Panc1 (cell line): ENCODE data around the gene ZBTB40. TPM values are rescaled to one million over a fixed set of nuclear protein-coding genes. Genes with fewer than 3 reads are reported as not detected.

ENCODE experiments used
- ATAC-seq: fragments of 200-7000 bp; cut with Tn5 transposase; 2 replicates; pipeline ENCODE4 v1.9.1; 2020; ENCODE audit warnings: mild to moderate bottlenecking, moderate library complexity
- BruUV-seq: library from RNA; stranded (reverse); fragments of 400-500 nt; replicated peaks from 2 replicates; lab custom pipeline; 2021; lab: Mats Ljungman, UMichigan
- CTCF ChIA-PET: fragments of 300-600 bp; sonication (Branson Sonifier 250); formaldehyde crosslinking; loops from one replicate; lab custom pipeline; 2022; ENCODE audit warnings: antibody characterized with exemption; lab: Charles Lee
- POLR2A ChIA-PET: fragments of 300-600 bp; sonication (Branson Sonifier 250); formaldehyde crosslinking; loops from one replicate; lab custom pipeline; 2022; ENCODE audit warnings: antibody characterized with exemption; lab: Charles Lee
- DNase-seq: peaks from one replicate; pipeline ENCODE4 v3.0.0-alpha.2; 2010; ENCODE audit warnings: low read depth, low spot score
- H3K27ac ChIP-seq: 2 replicates; pipeline ENCODE4 v1.5.1; 2011; ENCODE audit warnings: mild to moderate bottlenecking, low read length, inconsistent platforms
- H3K27me3 ChIP-seq: fragments of 200-500 bp; sonication (Bioruptor generic); 2 replicates; pipeline ENCODE4 v1.6.0; 2014; ENCODE audit warnings: low read length, inconsistent platforms; ENCODE audit not compliant: control insufficient read depth, insufficient read depth
- H3K36me3 ChIP-seq: fragments of 200-500 bp; sonication (Bioruptor generic); 2 replicates; pipeline ENCODE4 v1.5.1; 2014; ENCODE audit warnings: inconsistent platforms, mild to moderate bottlenecking, low read length, moderate library complexity; ENCODE audit not compliant: control insufficient read depth, insufficient read depth
- H3K4me1 ChIP-seq: 2 replicates; pipeline ENCODE4 v1.5.1; 2011; ENCODE audit warnings: inconsistent platforms, mild to moderate bottlenecking, low read length, moderate library complexity; ENCODE audit not compliant: control insufficient read depth, insufficient read depth
- H3K4me3 ChIP-seq, 2 experiments: 2 replicates each; pipeline ENCODE4 v1.5.1; 2011 to 2012; ENCODE audit warnings: low read depth in 2 of 2, low read length in 2 of 2, mild to moderate bottlenecking in 2 of 2, inconsistent platforms in 1 of 2, moderate library complexity in 1 of 2
- H3K9me3 ChIP-seq: fragments of 200-500 bp; sonication (Bioruptor generic); 2 replicates; pipeline ENCODE4 v1.5.1; 2014; ENCODE audit warnings: low read depth, mild to moderate bottlenecking, inconsistent platforms, low read length, moderate library complexity; ENCODE audit not compliant: control insufficient read depth, insufficient read depth
- POLR2AphosphoS5 ChIP-seq: IDR thresholded peaks from 2 replicates; pipeline ENCODE4 v1.6.1; 2012; ENCODE audit warnings: mild to moderate bottlenecking, low read depth, low read length, moderate library complexity
- SIN3A ChIP-seq: IDR thresholded peaks from 2 replicates; pipeline ENCODE4 v1.6.1; 2012; ENCODE audit warnings: low read depth, mild to moderate bottlenecking, low read length, moderate library complexity, borderline replicate concordance; ENCODE audit not compliant: insufficient read depth
- TCF7L2 ChIP-seq: IDR thresholded peaks from 2 replicates; pipeline ENCODE4 v1.6.1; 2011; ENCODE audit warnings: mild to moderate bottlenecking, low read depth, low read length, inconsistent platforms
- in situ Hi-C: cut with HindIII; loops from 2 replicates; pipeline ENCODE4 v1.10.0; 2016; ENCODE audit warnings: low sequenced_read_pairs, low pct_unique_long_range_greater_than_20kb
- intact Hi-C: fragments of 100-400 bp; cut with micrococcal nuclease; formaldehyde crosslinking; loops from one replicate; pipeline ENCODE4 v1.10.0; 2022; ENCODE audit not compliant: unreplicated experiment
- total RNA-seq: library from RNA; stranded (reverse); gene quantifications from one replicate; pipeline ENCODE4 v1.2.1, GENCODE V29; 2021; ENCODE audit not compliant: unreplicated experiment
- TF ChIP-seq, protein P1 (sequence below), 2 experiments: IDR thresholded peaks; 2 replicates each; pipeline ENCODE4 v1.6.1; 2011 to 2012; ENCODE audit warnings: low read depth in 2 of 2, control low read depth in 1 of 2, low read length in 1 of 2, mild to moderate bottlenecking in 1 of 2, moderate library complexity in 1 of 2; ENCODE audit not compliant: insufficient read depth in 1 of 2
- TF ChIP-seq, protein P2 (sequence below): fragments of 450-650 bp; IDR thresholded peaks from 2 replicates; pipeline ENCODE4 v1.5.1; 2017; ENCODE audit warnings: mild to moderate bottlenecking

The ZBTB40 gene
- total RNA-seq, 1 experiment from 2014 or later, result 24.3 TPM

GRCh38 chr1:22473952-22474351 is 22.3 kb downstream of the ZBTB40 start:
- CTCF ChIA-PET, result no interaction called here
- no TSS peak for BruUV-seq
- ATAC-seq (no peak), DNase-seq (no peak)
- POLR2A ChIA-PET, result no interaction called here
- TF ChIP-seq TCF7L2, result no peak
- Histone ChIP-seq H3K4me1 (no peaks in the 10 kb centered on the region), H3K9me3 (no peaks in the 10 kb centered on the region; the same call in 1 of the 2 replicates), H3K36me3 (no peaks in the 10 kb centered on the region), H3K4me3 (no peak overlapping the region), H3K27me3 (no peaks in the 10 kb centered on the region), H3K27ac (no peak overlapping the region)
- in situ Hi-C loops, result no loop called here
- intact Hi-C loops, result no loop called here

- DNase-seq, result no peak
- no peak overlapping the region for H3K4me3 ChIP-seq
- H3K27ac ChIP-seq, result no peak overlapping the region
- H3K9me3 ChIP-seq, result no peaks in the 10 kb centered on the region; the same call in 1 of the 2 replicates
- H3K4me1 ChIP-seq, result no peaks in the 10 kb centered on the region
- BruUV-seq, result no TSS peak
- in situ Hi-C loops (no loop called here), intact Hi-C loops (no loop called here)
- no peak for ATAC-seq
- no peaks in the 10 kb centered on the region for H3K27me3 ChIP-seq
- ChIA-PET CTCF (no interaction called here), POLR2A (no interaction called here)
- TF ChIP-seq TCF7L2 (no peak), SIN3A (no peak)
- TF ChIP-seq, protein P1, sequence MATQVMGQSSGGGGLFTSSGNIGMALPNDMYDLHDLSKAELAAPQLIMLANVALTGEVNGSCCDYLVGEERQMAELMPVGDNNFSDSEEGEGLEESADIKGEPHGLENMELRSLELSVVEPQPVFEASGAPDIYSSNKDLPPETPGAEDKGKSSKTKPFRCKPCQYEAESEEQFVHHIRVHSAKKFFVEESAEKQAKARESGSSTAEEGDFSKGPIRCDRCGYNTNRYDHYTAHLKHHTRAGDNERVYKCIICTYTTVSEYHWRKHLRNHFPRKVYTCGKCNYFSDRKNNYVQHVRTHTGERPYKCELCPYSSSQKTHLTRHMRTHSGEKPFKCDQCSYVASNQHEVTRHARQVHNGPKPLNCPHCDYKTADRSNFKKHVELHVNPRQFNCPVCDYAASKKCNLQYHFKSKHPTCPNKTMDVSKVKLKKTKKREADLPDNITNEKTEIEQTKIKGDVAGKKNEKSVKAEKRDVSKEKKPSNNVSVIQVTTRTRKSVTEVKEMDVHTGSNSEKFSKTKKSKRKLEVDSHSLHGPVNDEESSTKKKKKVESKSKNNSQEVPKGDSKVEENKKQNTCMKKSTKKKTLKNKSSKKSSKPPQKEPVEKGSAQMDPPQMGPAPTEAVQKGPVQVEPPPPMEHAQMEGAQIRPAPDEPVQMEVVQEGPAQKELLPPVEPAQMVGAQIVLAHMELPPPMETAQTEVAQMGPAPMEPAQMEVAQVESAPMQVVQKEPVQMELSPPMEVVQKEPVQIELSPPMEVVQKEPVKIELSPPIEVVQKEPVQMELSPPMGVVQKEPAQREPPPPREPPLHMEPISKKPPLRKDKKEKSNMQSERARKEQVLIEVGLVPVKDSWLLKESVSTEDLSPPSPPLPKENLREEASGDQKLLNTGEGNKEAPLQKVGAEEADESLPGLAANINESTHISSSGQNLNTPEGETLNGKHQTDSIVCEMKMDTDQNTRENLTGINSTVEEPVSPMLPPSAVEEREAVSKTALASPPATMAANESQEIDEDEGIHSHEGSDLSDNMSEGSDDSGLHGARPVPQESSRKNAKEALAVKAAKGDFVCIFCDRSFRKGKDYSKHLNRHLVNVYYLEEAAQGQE (IDR thresholded peaks at IDR 0.05; ENCODE audit: insufficient read depth in 1 of 2, low read depth in 2 of 2, low read length in 1 of 2), result no peak
- H3K36me3 ChIP-seq, result no peaks in the 10 kb centered on the region
Measured at GRCh38 chr1:22476566-22476965, 24.9 kb downstream of the ZBTB40 start.

DNA sequence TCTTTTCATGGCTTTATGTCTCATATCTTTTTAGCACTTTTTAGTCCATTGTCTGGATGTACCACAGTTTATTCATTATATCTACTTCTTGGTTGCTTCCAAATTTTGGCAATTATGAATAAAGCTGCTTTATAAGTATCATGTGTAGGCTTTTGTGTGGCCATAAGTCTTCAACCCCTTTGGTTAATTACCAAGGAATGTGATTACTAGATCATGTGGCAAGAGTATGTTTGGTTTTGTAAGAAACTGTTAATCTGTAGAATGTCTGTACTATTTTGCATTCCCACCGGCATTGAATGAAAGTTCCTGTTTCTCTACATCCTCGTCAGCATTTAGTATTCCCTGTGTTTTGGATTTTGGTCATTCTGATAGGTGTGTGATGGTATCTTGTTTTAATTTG is 31.5 kb downstream of the ZBTB40 start:
- intact Hi-C loops (no loop called here), in situ Hi-C loops (no loop called here)
- CTCF ChIA-PET, result interaction anchor here (0.6 to 0.7 kb wide), 2 partner anchors 117 to 438 kb away, joined by 3 to 4 read pairs; no protein-coding TSS in a partner anchor
- Histone ChIP-seq H3K36me3 (no peaks in the 10 kb centered on the region), H3K27ac (no peak overlapping the region), H3K4me1 (no peaks in the 10 kb centered on the region), H3K27me3 (no peaks in the 10 kb centered on the region), H3K9me3 (peaks cover 9% of the 10 kb centered on the region; the same call in 1 of the 2 replicates), H3K4me3 (no peak overlapping the region)
- ATAC-seq, result no peak
- DNase-seq, result no peak
- no TSS peak for BruUV-seq
- TF ChIP-seq TCF7L2, result no peak
- TF ChIP-seq, protein P2, sequence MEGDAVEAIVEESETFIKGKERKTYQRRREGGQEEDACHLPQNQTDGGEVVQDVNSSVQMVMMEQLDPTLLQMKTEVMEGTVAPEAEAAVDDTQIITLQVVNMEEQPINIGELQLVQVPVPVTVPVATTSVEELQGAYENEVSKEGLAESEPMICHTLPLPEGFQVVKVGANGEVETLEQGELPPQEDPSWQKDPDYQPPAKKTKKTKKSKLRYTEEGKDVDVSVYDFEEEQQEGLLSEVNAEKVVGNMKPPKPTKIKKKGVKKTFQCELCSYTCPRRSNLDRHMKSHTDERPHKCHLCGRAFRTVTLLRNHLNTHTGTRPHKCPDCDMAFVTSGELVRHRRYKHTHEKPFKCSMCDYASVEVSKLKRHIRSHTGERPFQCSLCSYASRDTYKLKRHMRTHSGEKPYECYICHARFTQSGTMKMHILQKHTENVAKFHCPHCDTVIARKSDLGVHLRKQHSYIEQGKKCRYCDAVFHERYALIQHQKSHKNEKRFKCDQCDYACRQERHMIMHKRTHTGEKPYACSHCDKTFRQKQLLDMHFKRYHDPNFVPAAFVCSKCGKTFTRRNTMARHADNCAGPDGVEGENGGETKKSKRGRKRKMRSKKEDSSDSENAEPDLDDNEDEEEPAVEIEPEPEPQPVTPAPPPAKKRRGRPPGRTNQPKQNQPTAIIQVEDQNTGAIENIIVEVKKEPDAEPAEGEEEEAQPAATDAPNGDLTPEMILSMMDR, result no peak
- no peak for TF ChIP-seq POLR2AphosphoS5
- TF ChIP-seq, protein P1 (IDR thresholded peaks at IDR 0.05; ENCODE audit: insufficient read depth in 1 of 2, low read depth in 2 of 2, low read length in 1 of 2), result no peak
- no peak for TF ChIP-seq SIN3A
- POLR2A ChIA-PET, result no interaction called here
